MM.1S (cell line): Measurements from ENCODE around the gene SLC6A20.

Source experiments
- CTCF ChIP-seq: fragments of 300-600 bp; sonication (generic); IDR thresholded peaks from 2 replicates; pipeline ENCODE4 v1.5.1; 2016; ENCODE audit warnings: antibody characterized with exemption, low read length, mixed read lengths
- EZH2 ChIP-seq: fragments of 300-600 bp; sonication (generic); optimal IDR thresholded peaks from 2 replicates; pipeline ENCODE3; 2017; ENCODE audit warnings: low read depth, mild to moderate bottlenecking, antibody characterized with exemption, low read length, mixed read lengths
- EZH2phosphoT487 ChIP-seq: fragments of 300-600 bp; sonication (generic); IDR thresholded peaks from 2 replicates; pipeline ENCODE4 v1.6.1; 2018; ENCODE audit warnings: antibody characterized with exemption, low read length

GRCh38 chr3:45737234-45737633 is 59.1 kb downstream of the SLC6A20 start:
- TF ChIP-seq CTCF, result no peak
- no peak for TF ChIP-seq EZH2phosphoT487
- TF ChIP-seq EZH2, result no peak
